ENCODE measurements around the gene KLHL22. TPM values are rescaled to one million over a fixed set of nuclear protein-coding genes. Genes with fewer than 3 reads are reported as not detected.
"Not testable (repeated sequence)": the region's sequence is repeated elsewhere in the genome, so short reads cannot be mapped to it uniquely, and the experiment has no call there.

Gene KLHL22
- total RNA-seq, 2 experiments from 2014 or later = 14.1 to 15.2 TPM

GRCh38 chr22:20413217-20414058 lies 82.2 kb downstream of the KLHL22 start:
- intact Hi-C loops (cut with DNase I, micrococcal nuclease) = no loop called here
- no peaks in the 10 kb centered on the region for H3K9me3 Mint-ChIP-seq (ENCODE audit: low read depth)
- no peaks in the 10 kb centered on the region for H3K4me1 Mint-ChIP-seq
- ChIA-PET CTCF (interaction anchor here (1.3 to 1.8 kb wide), 2 partner anchors 32 to 43 kb away, joined by 3 to 4 read pairs; no protein-coding TSS in a partner anchor), POLR2A (no interaction called here)
- ATAC-seq (no peak), DNase-seq (no peak)
- no peak overlapping the region for H3K4me3 Mint-ChIP-seq
- no peaks in the 10 kb centered on the region for H3K27me3 Mint-ChIP-seq
- H3K36me3 Mint-ChIP-seq (ENCODE audit: low read depth) = no peaks in the 10 kb centered on the region
- no peak overlapping the region for H3K27ac Mint-ChIP-seq

DNA sequence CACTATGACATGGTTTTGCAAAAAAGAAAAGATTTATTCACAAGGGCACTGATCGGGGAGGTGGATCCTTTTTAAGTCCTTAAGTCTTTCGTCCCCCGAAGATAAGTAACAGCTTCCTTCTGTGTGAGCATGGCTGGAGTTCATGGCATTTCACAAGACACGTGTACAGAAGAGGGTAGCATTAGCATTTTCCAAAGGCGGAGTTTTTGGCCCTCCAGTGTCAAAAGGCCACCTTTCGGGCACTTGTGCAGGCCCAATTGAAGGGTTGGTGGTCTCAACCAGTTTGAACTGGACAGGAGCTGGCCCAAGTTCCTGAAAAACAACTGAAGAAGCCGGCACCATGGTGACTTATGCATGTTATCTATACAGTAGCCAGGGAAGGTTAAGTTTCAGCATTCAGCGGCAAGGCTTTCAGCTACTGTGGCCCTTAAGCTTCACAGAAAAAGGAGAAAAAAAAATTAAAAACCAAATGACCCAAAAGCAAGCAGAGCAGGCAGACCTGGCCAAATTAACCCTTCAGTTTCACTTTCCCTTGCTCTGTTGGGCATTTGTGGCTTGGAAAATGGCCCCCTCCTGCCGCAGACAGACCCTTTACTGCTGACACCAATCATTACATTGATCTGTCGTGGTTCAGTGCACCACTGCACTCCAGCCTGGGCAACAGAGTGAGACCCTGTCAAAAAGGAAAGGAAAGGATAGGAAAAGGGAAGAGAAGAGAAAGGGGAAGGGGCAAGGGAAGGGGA lies 83.0 kb downstream of the KLHL22 start:
- H3K4me3 Mint-ChIP-seq = no peak overlapping the region
- H3K4me1 Mint-ChIP-seq = no peaks in the 10 kb centered on the region
- H3K9me3 Mint-ChIP-seq (ENCODE audit: low read depth) = no peaks in the 10 kb centered on the region
- ChIA-PET CTCF (interaction anchor here (0.6 to 1.8 kb wide), 5 partner anchors 9 to 44 kb away, joined by 3 to 4 read pairs (median 3); no protein-coding TSS in a partner anchor), POLR2A (no interaction called here)
- ATAC-seq (no peak), DNase-seq (no peak)
- intact Hi-C loops (cut with DNase I, micrococcal nuclease) = no loop called here
- H3K36me3 Mint-ChIP-seq (ENCODE audit: low read depth) = no peaks in the 10 kb centered on the region
- no peak overlapping the region for H3K27ac Mint-ChIP-seq
- no peaks in the 10 kb centered on the region for H3K27me3 Mint-ChIP-seq

DNA sequence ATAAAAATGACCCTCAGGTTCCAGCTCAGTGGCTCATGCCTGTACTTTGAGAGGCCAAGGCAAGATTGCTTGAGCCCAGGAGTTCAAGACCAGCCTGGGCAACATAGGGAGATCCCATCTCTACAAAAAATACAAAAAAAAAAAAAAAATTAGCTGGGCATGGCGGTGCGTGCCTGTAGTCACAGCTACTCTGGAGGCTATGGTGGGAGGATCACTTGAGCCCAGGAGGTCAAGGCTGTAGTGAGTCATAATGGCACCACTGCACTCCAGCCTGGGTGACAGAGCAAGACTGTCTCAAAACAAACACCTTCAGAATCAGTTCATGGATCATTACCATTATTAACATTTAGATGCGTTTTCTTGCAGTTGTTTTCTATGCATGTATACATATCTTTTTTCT lies 86.2 kb downstream of the KLHL22 start:
- H3K9me3 Mint-ChIP-seq (ENCODE audit: low read depth); POLR2A ChIA-PET; H3K27ac Mint-ChIP-seq; ATAC-seq; H3K4me3 Mint-ChIP-seq; H3K27me3 Mint-ChIP-seq; intact Hi-C loops (cut with DNase I, micrococcal nuclease); H3K4me1 Mint-ChIP-seq; DNase-seq: not testable (repeated sequence)
- H3K36me3 Mint-ChIP-seq (ENCODE audit: low read depth) = peaks cover 12% of the 10 kb centered on the region
- CTCF ChIA-PET = interaction anchor here (1.2 kb wide), 1 partner anchor 47 kb away, joined by 5 read pairs; no protein-coding TSS in a partner anchor

DNA sequence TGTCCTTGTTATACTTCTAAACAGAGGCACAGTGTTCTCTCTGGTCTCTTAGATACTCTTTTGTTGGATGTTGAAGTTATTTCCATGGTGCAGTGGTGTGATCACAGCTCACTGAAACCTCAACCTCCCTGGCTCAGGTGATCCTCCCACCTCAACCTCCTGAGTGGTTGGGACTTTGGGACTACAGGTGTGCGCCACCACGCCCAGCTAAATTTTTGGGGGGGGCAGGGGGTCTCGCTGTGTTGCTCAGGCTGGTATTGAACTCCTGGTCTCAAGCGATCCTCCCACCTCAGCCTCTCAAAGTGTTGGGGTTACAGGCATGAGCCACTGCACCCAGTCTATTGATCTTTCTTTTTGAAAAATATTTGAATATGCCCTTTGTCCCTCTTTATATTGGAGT lies 86.7 kb downstream of the KLHL22 start:
- intact Hi-C loops (cut with DNase I, micrococcal nuclease) = no loop called here
- peaks cover 14% of the 10 kb centered on the region for H3K36me3 Mint-ChIP-seq (ENCODE audit: low read depth)
- H3K4me3 Mint-ChIP-seq = no peak overlapping the region
- H3K27ac Mint-ChIP-seq = no peak overlapping the region
- DNase-seq (no peak), ATAC-seq (no peak)
- no peaks in the 10 kb centered on the region for H3K9me3 Mint-ChIP-seq (ENCODE audit: low read depth)
- ChIA-PET POLR2A (no interaction called here), CTCF (interaction anchor here (0.6 to 0.9 kb wide), 2 partner anchors 15 to 48 kb away, joined by 3 read pairs; partner anchors contain the start of gene ZNF74)
- no peaks in the 10 kb centered on the region for H3K4me1 Mint-ChIP-seq
- no peaks in the 10 kb centered on the region for H3K27me3 Mint-ChIP-seq

GRCh38 chr22:20407829-20408228 lies 87.8 kb downstream of the KLHL22 start:
- CTCF ChIA-PET = interaction anchor here (0.7 to 1.5 kb wide), 4 partner anchors 9 to 334 kb away, joined by 3 to 5 read pairs (median 4); no protein-coding TSS in a partner anchor
- H3K9me3 Mint-ChIP-seq (ENCODE audit: low read depth) = no peaks in the 10 kb centered on the region

DNA sequence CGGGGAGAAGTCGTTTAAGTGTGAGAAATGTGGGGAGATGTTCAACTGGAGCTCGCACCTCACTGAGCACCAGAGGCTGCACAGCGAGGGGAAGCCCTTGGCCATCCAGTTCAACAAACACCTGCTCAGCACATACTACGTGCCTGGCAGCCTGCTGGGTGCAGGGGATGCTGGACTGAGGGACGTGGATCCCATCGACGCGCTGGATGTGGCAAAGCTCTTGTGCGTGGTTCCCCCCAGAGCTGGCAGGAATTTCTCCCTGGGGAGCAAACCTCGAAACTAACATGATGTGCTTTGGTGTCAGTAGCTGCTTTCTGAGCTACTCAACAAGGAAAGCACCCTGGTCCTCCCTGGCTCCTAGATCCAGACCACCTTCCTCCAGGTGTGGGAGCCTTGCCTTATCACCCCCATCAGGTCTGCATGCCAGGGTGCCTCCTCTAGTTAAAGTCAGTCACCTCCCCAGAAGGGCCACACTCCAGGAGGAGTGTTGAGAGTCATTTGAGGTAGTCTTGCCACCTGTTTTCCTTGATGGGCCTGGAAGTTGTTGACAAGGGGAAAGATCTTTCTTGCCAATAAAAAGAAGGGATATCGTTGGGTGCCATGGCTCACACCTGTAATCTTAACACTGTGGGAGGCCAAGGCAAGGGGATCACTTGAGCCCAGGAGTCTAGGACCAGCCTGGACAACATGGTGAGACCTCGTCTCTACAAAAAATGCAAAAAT lies 88.7 kb downstream of the KLHL22 start:
- Mint-ChIP-seq H3K36me3 (ENCODE audit: low read depth) (peaks cover 22% of the 10 kb centered on the region), H3K4me3 (no peak overlapping the region), H3K27me3 (no peaks in the 10 kb centered on the region), H3K4me1 (no peaks in the 10 kb centered on the region), H3K9me3 (ENCODE audit: low read depth) (no peaks in the 10 kb centered on the region), H3K27ac (no peak overlapping the region)
- POLR2A ChIA-PET = no interaction called here
- ATAC-seq (no peak), DNase-seq (no peak)
- CTCF ChIA-PET = interaction anchor here (0.7 to 1.5 kb wide), 2 partner anchors 8 to 335 kb away, joined by 3 to 5 read pairs; no protein-coding TSS in a partner anchor
- intact Hi-C loops (cut with DNase I, micrococcal nuclease) = no loop called here

More at GRCh38 chr22:20407829-20408228, 87.8 kb downstream of the KLHL22 start:
- intact Hi-C loops (cut with DNase I, micrococcal nuclease) = no loop called here
- ATAC-seq = no peak
- Mint-ChIP-seq H3K4me1 (no peaks in the 10 kb centered on the region), H3K27me3 (no peaks in the 10 kb centered on the region), H3K27ac (no peak overlapping the region), H3K4me3 (no peak overlapping the region), H3K36me3 (ENCODE audit: low read depth) (peaks cover 20% of the 10 kb centered on the region)
- DNase-seq = no peak
- POLR2A ChIA-PET = no interaction called here

DNA sequence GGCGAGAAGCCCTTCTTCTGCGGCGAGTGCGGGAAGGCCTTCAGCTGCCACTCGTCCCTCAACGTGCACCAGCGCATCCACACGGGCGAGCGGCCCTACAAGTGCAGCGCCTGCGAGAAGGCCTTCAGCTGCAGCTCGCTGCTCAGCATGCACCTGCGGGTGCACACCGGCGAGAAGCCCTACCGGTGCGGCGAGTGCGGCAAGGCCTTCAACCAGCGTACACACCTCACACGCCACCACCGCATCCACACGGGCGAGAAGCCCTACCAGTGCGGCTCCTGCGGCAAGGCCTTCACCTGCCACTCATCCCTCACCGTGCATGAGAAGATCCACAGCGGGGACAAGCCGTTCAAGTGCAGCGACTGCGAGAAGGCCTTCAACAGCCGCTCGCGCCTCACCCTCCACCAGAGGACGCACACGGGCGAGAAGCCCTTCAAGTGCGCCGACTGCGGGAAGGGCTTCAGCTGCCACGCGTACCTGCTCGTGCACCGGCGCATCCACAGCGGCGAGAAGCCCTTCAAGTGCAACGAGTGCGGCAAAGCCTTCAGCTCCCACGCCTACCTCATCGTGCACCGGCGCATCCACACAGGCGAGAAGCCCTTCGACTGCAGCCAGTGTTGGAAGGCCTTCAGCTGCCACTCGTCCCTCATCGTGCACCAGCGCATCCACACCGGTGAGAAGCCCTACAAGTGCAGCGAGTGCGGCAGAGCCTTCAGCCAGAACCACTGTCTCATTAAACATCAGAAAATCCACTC lies 89.5 kb downstream of the KLHL22 start:
- Mint-ChIP-seq H3K4me1 (no peaks in the 10 kb centered on the region), H3K36me3 (ENCODE audit: low read depth) (peaks cover 25% of the 10 kb centered on the region), H3K9me3 (ENCODE audit: low read depth) (no peaks in the 10 kb centered on the region), H3K27ac (no peak overlapping the region), H3K27me3 (no peaks in the 10 kb centered on the region), H3K4me3 (no peak overlapping the region)
- DNase-seq = no peak
- ChIA-PET POLR2A (interaction anchor here (0.5 kb wide), 1 partner anchor 113 kb away, joined by 3 read pairs; no protein-coding TSS in a partner anchor), CTCF (no interaction called here)
- no peak for ATAC-seq
- intact Hi-C loops (cut with DNase I, micrococcal nuclease) = no loop called here

DNA sequence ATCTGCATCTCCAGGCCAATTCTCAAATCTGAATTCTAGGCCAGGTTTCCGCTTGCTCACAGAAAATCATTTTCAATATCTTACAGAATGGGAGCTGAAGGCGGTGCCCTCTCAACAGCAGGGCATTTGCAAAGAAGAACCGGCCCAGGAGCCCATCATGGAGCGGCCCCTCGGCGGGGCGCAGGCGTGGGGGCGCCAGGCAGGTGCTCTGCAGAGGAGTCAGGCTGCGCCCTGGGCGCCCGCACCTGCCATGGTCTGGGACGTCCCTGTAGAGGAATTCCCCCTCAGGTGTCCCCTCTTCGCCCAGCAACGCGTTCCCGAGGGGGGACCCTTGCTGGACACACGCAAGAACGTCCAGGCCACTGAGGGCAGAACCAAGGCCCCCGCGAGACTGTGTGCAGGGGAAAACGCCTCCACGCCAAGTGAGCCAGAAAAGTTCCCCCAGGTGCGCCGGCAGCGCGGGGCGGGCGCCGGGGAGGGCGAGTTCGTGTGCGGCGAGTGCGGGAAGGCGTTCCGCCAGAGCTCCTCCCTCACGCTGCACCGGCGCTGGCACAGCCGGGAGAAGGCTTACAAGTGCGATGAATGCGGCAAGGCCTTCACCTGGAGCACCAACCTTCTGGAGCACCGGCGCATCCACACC lies 90.2 kb downstream of the KLHL22 start:
- ChIA-PET POLR2A (no interaction called here), CTCF (interaction anchor here (1.7 kb wide), 1 partner anchor 10 kb away, joined by 3 read pairs; no protein-coding TSS in a partner anchor)

DNA sequence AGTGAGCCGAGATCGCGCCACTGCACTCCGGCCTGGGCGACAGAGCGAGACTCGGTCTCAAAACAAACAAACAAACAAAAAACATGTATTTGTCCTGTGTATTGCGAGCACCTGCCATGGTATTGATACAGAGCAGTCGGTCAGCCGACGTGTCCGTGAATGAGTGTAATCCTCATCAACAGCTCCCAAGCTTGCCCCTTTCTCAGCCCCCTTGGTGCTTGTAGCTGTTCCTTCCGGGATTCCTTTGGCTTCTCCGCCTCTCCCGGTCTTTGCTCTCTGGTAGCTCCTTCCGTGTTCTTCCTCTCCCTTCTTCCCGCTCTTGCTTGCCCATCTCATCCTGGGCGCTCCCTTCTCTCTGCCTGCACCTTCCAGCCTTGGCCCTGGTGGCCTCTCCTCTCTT lies 90.7 kb downstream of the KLHL22 start:
- peaks cover 25% of the 10 kb centered on the region for H3K36me3 Mint-ChIP-seq (ENCODE audit: low read depth)
- intact Hi-C loops (cut with DNase I, micrococcal nuclease) = no loop called here

More for the DNA sequence above, 90.2 kb downstream of the KLHL22 start:
- Mint-ChIP-seq H3K4me3 (no peak overlapping the region), H3K9me3 (ENCODE audit: low read depth) (no peaks in the 10 kb centered on the region), H3K27me3 (no peaks in the 10 kb centered on the region), H3K4me1 (no peaks in the 10 kb centered on the region), H3K27ac (no peak overlapping the region), H3K36me3 (ENCODE audit: low read depth) (peaks cover 25% of the 10 kb centered on the region)
- intact Hi-C loops (cut with DNase I, micrococcal nuclease) = no loop called here
- ATAC-seq (no peak), DNase-seq (no peak)

DNA sequence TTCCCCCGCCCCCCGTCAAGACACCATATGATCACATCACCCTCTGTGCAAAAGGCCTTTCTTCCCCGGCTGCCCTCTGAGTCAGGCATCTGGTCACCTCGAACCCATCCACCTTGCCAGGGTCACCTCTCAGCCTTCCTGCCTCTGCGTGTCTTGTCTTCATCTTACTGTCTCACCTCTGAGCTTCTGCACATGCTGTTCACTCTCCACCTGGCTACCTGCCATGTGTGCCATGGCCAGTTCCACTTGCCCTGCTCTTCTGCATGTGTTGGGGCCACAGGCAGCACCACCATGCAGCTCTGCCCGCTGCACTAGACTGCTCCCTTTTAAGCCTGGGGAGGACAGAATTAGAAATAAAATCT lies 91.8 kb downstream of the KLHL22 start:
- H3K4me1 Mint-ChIP-seq = peaks cover 2% of the 10 kb centered on the region
- POLR2A ChIA-PET = no interaction called here
- H3K4me3 Mint-ChIP-seq = no peak overlapping the region
- no peaks in the 10 kb centered on the region for H3K9me3 Mint-ChIP-seq (ENCODE audit: low read depth)
- DNase-seq (no peak), ATAC-seq (no peak)
- no peak overlapping the region for H3K27ac Mint-ChIP-seq
- H3K36me3 Mint-ChIP-seq (ENCODE audit: low read depth) = peaks cover 25% of the 10 kb centered on the region
- CTCF ChIA-PET = interaction anchor here (0.6 to 1.7 kb wide), 3 partner anchors 8 to 88 kb away, joined by 3 to 4 read pairs (median 4); no protein-coding TSS in a partner anchor
- no peaks in the 10 kb centered on the region for H3K27me3 Mint-ChIP-seq
- intact Hi-C loops (cut with DNase I, micrococcal nuclease) = no loop called here

More for the DNA sequence above, 90.7 kb downstream of the KLHL22 start:
- Mint-ChIP-seq H3K9me3 (ENCODE audit: low read depth) (no peaks in the 10 kb centered on the region), H3K27me3 (no peaks in the 10 kb centered on the region), H3K4me1 (no peaks in the 10 kb centered on the region), H3K27ac (no peak overlapping the region), H3K4me3 (no peak overlapping the region)
- ATAC-seq (no peak), DNase-seq (no peak)
- POLR2A ChIA-PET = no interaction called here
- CTCF ChIA-PET = interaction anchor here (1.7 kb wide), 1 partner anchor 9 kb away, joined by 3 read pairs; no protein-coding TSS in a partner anchor
